SH-SY5Y (cell line): ENCODE results near the gene NUMBL.

Experiments used
- GATA2 ChIP-seq: IDR thresholded peaks from 2 replicates; pipeline ENCODE4 v1.6.1; 2011; ENCODE audit warnings: mild to moderate bottlenecking, low read depth, low read length
- GATA3 ChIP-seq: IDR thresholded peaks from 2 replicates; pipeline ENCODE4 v1.6.1; 2011; ENCODE audit warnings: low read depth, mild to moderate bottlenecking, low read length, moderate library complexity

NUMBL gene

GRCh38 chr19:40703029-40703755 lies 12.7 kb upstream of the NUMBL start:
- TF ChIP-seq GATA2: no peak
- no peak for TF ChIP-seq GATA3

GRCh38 chr19:40702337-40703012 lies 12.0 kb upstream of the NUMBL start:
- TF ChIP-seq GATA3 (no peak), GATA2 (no peak)

GRCh38 chr19:40701758-40702157 lies 11.3 kb upstream of the NUMBL start:
- TF ChIP-seq GATA3 (no peak), GATA2 (no peak)

GRCh38 chr19:40700083-40700482 lies 9.6 kb upstream of the NUMBL start:
- TF ChIP-seq GATA2 (no peak), GATA3 (no peak)

GRCh38 chr19:40697007-40697406 lies 6.6 kb upstream of the NUMBL start:
- TF ChIP-seq GATA2: no peak
- TF ChIP-seq GATA3: no peak

GRCh38 chr19:40695881-40696280 lies 5.4 kb upstream of the NUMBL start:
- TF ChIP-seq GATA3 (no peak), GATA2 (no peak)

- TF ChIP-seq GATA2 (no peak), GATA3 (no peak)
Measured at GRCh38 chr19:40693896-40694295, 3.4 kb upstream of the NUMBL start.

GRCh38 chr19:40693150-40693788 lies 2.8 kb upstream of the NUMBL start:
- no peak for TF ChIP-seq GATA3
- no peak for TF ChIP-seq GATA2

- TF ChIP-seq GATA2: no peak
- no peak for TF ChIP-seq GATA3
Measured at GRCh38 chr19:40692212-40692551, 1.7 kb upstream of the NUMBL start.

GRCh38 chr19:40691421-40692211 lies 1.2 kb upstream of the NUMBL start:
- no peak for TF ChIP-seq GATA3
- no peak for TF ChIP-seq GATA2

GRCh38 chr19:40690693-40691420 lies 406 bp upstream of the NUMBL start:
- TF ChIP-seq GATA3 (no peak), GATA2 (no peak)

GRCh38 chr19:40689339-40690049 lies 957 bp downstream of the NUMBL start:
- TF ChIP-seq GATA3 (no peak), GATA2 (no peak)

GRCh38 chr19:40688987-40689338 lies 1.5 kb downstream of the NUMBL start:
- TF ChIP-seq GATA2 (no peak), GATA3 (no peak)

- no peak for TF ChIP-seq GATA2
- TF ChIP-seq GATA3: no peak
Measured at GRCh38 chr19:40688309-40688708, 2.1 kb downstream of the NUMBL start.
